ENCODE measurements around the gene LAMB4. TPM values are rescaled to one million over a fixed set of nuclear protein-coding genes. Genes with fewer than 3 reads are reported as not detected.

The LAMB4 gene
- total and polyA plus RNA-seq, 3 experiments from 2014 or later = not detected

- Mint-ChIP-seq H3K27ac (no peak overlapping the region), H3K9me3 (no peaks in the 10 kb centered on the region), H3K27me3 (peaks cover 4 to 12% of the 10 kb centered on the region in 2 donors), H3K4me3 (no peak overlapping the region), H3K4me1 (no peaks in the 10 kb centered on the region), H3K36me3 (no peaks in the 10 kb centered on the region)
- POLR2A ChIA-PET = no interaction called here
- H3K9me3 ChIP-seq (ENCODE audit: low read length) = no peaks in the 10 kb centered on the region
- no peaks in the 10 kb centered on the region for H3K36me3 ChIP-seq (ENCODE audit: insufficient read depth, low read length)
- no peaks in the 10 kb centered on the region for H3K27me3 ChIP-seq (ENCODE audit: insufficient read depth, low read length, poor library complexity, severe bottlenecking)
- CTCF ChIA-PET = no interaction called here
- DNase-seq = no peak
- H3K27ac ChIP-seq (ENCODE audit: low read depth, low read length) = no peak overlapping the region
- H3K4me3 ChIP-seq (ENCODE audit: low read length) = no peak overlapping the region
- no peaks in the 10 kb centered on the region for H3K4me1 ChIP-seq (ENCODE audit: insufficient read depth, low read length)
Measured at GRCh38 chr7:108028111-108028510, 102.0 kb downstream of the LAMB4 start.

- Histone ChIP-seq H3K4me1 (ENCODE audit: insufficient read depth, low read length) (no peaks in the 10 kb centered on the region), H3K9me3 (ENCODE audit: low read length) (no peaks in the 10 kb centered on the region), H3K36me3 (ENCODE audit: insufficient read depth, low read length) (no peaks in the 10 kb centered on the region), H3K4me3 (ENCODE audit: low read length) (no peak overlapping the region), H3K27me3 (ENCODE audit: insufficient read depth, low read length, poor library complexity, severe bottlenecking) (no peaks in the 10 kb centered on the region), H3K27ac (ENCODE audit: low read depth, low read length) (no peak overlapping the region)
- H3K27ac Mint-ChIP-seq = no peak overlapping the region
- no peak overlapping the region for H3K4me3 Mint-ChIP-seq
- H3K27me3 Mint-ChIP-seq = peaks cover 4 to 15% of the 10 kb centered on the region in 2 donors
- no peak for DNase-seq
- CTCF ChIA-PET = no interaction called here
- no peaks in the 10 kb centered on the region for H3K9me3 Mint-ChIP-seq
- POLR2A ChIA-PET = no interaction called here
- H3K4me1 Mint-ChIP-seq = no peaks in the 10 kb centered on the region
- H3K36me3 Mint-ChIP-seq = no peaks in the 10 kb centered on the region
Measured at GRCh38 chr7:108027239-108027638, 102.9 kb downstream of the LAMB4 start.

GRCh38 chr7:108026647-108027046 lies 103.5 kb downstream of the LAMB4 start:
- peaks cover 9 to 15% of the 10 kb centered on the region in 2 donors for H3K27me3 Mint-ChIP-seq
- H3K27ac Mint-ChIP-seq = no peak overlapping the region
- Histone ChIP-seq H3K27ac (ENCODE audit: low read depth, low read length) (no peak overlapping the region), H3K36me3 (ENCODE audit: insufficient read depth, low read length) (no peaks in the 10 kb centered on the region), H3K4me1 (ENCODE audit: insufficient read depth, low read length) (no peaks in the 10 kb centered on the region), H3K4me3 (ENCODE audit: low read length) (no peak overlapping the region), H3K9me3 (ENCODE audit: low read length) (no peaks in the 10 kb centered on the region), H3K27me3 (ENCODE audit: insufficient read depth, low read length, poor library complexity, severe bottlenecking) (no peaks in the 10 kb centered on the region)
- ChIA-PET CTCF (no interaction called here), POLR2A (no interaction called here)
- H3K4me1 Mint-ChIP-seq = no peaks in the 10 kb centered on the region
- no peaks in the 10 kb centered on the region for H3K9me3 Mint-ChIP-seq
- no peak overlapping the region for H3K4me3 Mint-ChIP-seq
- no peaks in the 10 kb centered on the region for H3K36me3 Mint-ChIP-seq
- DNase-seq = no peak

GRCh38 chr7:108026116-108026515 lies 104.0 kb downstream of the LAMB4 start:
- Mint-ChIP-seq H3K4me1 (no peaks in the 10 kb centered on the region), H3K9me3 (no peaks in the 10 kb centered on the region), H3K36me3 (no peaks in the 10 kb centered on the region), H3K27me3 (peaks cover 9 to 15% of the 10 kb centered on the region in 2 donors), H3K27ac (no peak overlapping the region), H3K4me3 (no peak overlapping the region)
- POLR2A ChIA-PET = no interaction called here
- Histone ChIP-seq H3K27ac (ENCODE audit: low read depth, low read length) (no peak overlapping the region), H3K4me3 (ENCODE audit: low read length) (no peak overlapping the region), H3K4me1 (ENCODE audit: insufficient read depth, low read length) (no peaks in the 10 kb centered on the region), H3K9me3 (ENCODE audit: low read length) (no peaks in the 10 kb centered on the region), H3K27me3 (ENCODE audit: insufficient read depth, low read length, poor library complexity, severe bottlenecking) (no peaks in the 10 kb centered on the region), H3K36me3 (ENCODE audit: insufficient read depth, low read length) (no peaks in the 10 kb centered on the region)
- no peak for DNase-seq
- CTCF ChIA-PET = no interaction called here

- ChIA-PET CTCF (no interaction called here), POLR2A (no interaction called here)
- H3K27ac Mint-ChIP-seq = no peak overlapping the region
- DNase-seq = no peak
- no peak overlapping the region for H3K4me3 ChIP-seq (ENCODE audit: low read length)
- H3K36me3 Mint-ChIP-seq = no peaks in the 10 kb centered on the region
- H3K9me3 ChIP-seq (ENCODE audit: low read length) = no peaks in the 10 kb centered on the region
- no peaks in the 10 kb centered on the region for H3K9me3 Mint-ChIP-seq
- no peaks in the 10 kb centered on the region for H3K27me3 ChIP-seq (ENCODE audit: insufficient read depth, low read length, poor library complexity, severe bottlenecking)
- H3K4me3 Mint-ChIP-seq = no peak overlapping the region
- peaks cover 9 to 23% of the 10 kb centered on the region in 2 donors for H3K27me3 Mint-ChIP-seq
- no peaks in the 10 kb centered on the region for H3K36me3 ChIP-seq (ENCODE audit: insufficient read depth, low read length)
- H3K4me1 Mint-ChIP-seq = no peaks in the 10 kb centered on the region
- H3K27ac ChIP-seq (ENCODE audit: low read depth, low read length) = no peak overlapping the region
- no peaks in the 10 kb centered on the region for H3K4me1 ChIP-seq (ENCODE audit: insufficient read depth, low read length)
Measured at GRCh38 chr7:108024538-108024937, 105.6 kb downstream of the LAMB4 start.

GRCh38 chr7:108020585-108020984 lies 109.6 kb downstream of the LAMB4 start:
- no peaks in the 10 kb centered on the region for H3K9me3 Mint-ChIP-seq
- H3K4me1 Mint-ChIP-seq = no peaks in the 10 kb centered on the region
- Histone ChIP-seq H3K4me1 (ENCODE audit: insufficient read depth, low read length) (no peaks in the 10 kb centered on the region), H3K9me3 (ENCODE audit: low read length) (no peaks in the 10 kb centered on the region), H3K27me3 (ENCODE audit: insufficient read depth, low read length, poor library complexity, severe bottlenecking) (no peaks in the 10 kb centered on the region), H3K4me3 (ENCODE audit: low read length) (no peak overlapping the region), H3K36me3 (ENCODE audit: insufficient read depth, low read length) (no peaks in the 10 kb centered on the region), H3K27ac (ENCODE audit: low read depth, low read length) (no peak overlapping the region)
- DNase-seq = no peak
- peaks cover 10 to 34% of the 10 kb centered on the region in 2 donors for H3K27me3 Mint-ChIP-seq
- H3K27ac Mint-ChIP-seq = no peak overlapping the region
- POLR2A ChIA-PET = no interaction called here
- H3K36me3 Mint-ChIP-seq = no peaks in the 10 kb centered on the region
- CTCF ChIA-PET = no interaction called here
- no peak overlapping the region for H3K4me3 Mint-ChIP-seq

- no peaks in the 10 kb centered on the region for H3K27me3 ChIP-seq (ENCODE audit: insufficient read depth, low read length, poor library complexity, severe bottlenecking)
- H3K27ac ChIP-seq (ENCODE audit: low read depth, low read length) = no peak overlapping the region
- Mint-ChIP-seq H3K9me3 (no peaks in the 10 kb centered on the region), H3K27ac (no peak overlapping the region), H3K4me1 (no peaks in the 10 kb centered on the region), H3K36me3 (no peaks in the 10 kb centered on the region), H3K27me3 (peaks cover 13 to 34% of the 10 kb centered on the region in 2 donors), H3K4me3 (no peak overlapping the region)
- CTCF ChIA-PET = no interaction called here
- H3K4me1 ChIP-seq (ENCODE audit: insufficient read depth, low read length) = no peaks in the 10 kb centered on the region
- no peak overlapping the region for H3K4me3 ChIP-seq (ENCODE audit: low read length)
- H3K9me3 ChIP-seq (ENCODE audit: low read length) = no peaks in the 10 kb centered on the region
- DNase-seq = no peak
- POLR2A ChIA-PET = no interaction called here
- H3K36me3 ChIP-seq (ENCODE audit: insufficient read depth, low read length) = no peaks in the 10 kb centered on the region
Measured at GRCh38 chr7:108018668-108019067, 111.5 kb downstream of the LAMB4 start.

- ChIA-PET POLR2A (no interaction called here), CTCF (no interaction called here)
- no peak overlapping the region for H3K4me3 Mint-ChIP-seq
- no peaks in the 10 kb centered on the region for H3K36me3 ChIP-seq (ENCODE audit: insufficient read depth, low read length)
- no peaks in the 10 kb centered on the region for H3K36me3 Mint-ChIP-seq
- H3K4me1 ChIP-seq (ENCODE audit: insufficient read depth, low read length) = no peaks in the 10 kb centered on the region
- H3K27ac Mint-ChIP-seq = no peak overlapping the region
- no peak overlapping the region for H3K4me3 ChIP-seq (ENCODE audit: low read length)
- H3K9me3 Mint-ChIP-seq = no peaks in the 10 kb centered on the region
- H3K4me1 Mint-ChIP-seq = no peaks in the 10 kb centered on the region
- peaks cover 13 to 31% of the 10 kb centered on the region in 2 donors for H3K27me3 Mint-ChIP-seq
- H3K9me3 ChIP-seq (ENCODE audit: low read length) = no peaks in the 10 kb centered on the region
- no peak overlapping the region for H3K27ac ChIP-seq (ENCODE audit: low read depth, low read length)
- no peaks in the 10 kb centered on the region for H3K27me3 ChIP-seq (ENCODE audit: insufficient read depth, low read length, poor library complexity, severe bottlenecking)
- DNase-seq = no peak
Measured at GRCh38 chr7:108017776-108018151, 112.4 kb downstream of the LAMB4 start.
